HL-60 (cell line): Measurements from ENCODE around the gene CD81.

ENCODE experiments used
- DNase-seq, 2 experiments: peaks; one replicate each; pipeline ENCODE4 v3.0.0-alpha.2; 2010 to 2020; ENCODE audit warnings: low read depth in 1 of 2, low spot score in 1 of 2
- H3K27ac ChIP-seq: fragments of 250-450 bp; sonication (Bioruptor Pico); replicated peaks from 2 replicates; pipeline ENCODE4 v1.5.1; 2020; ENCODE audit warnings: mild to moderate bottlenecking, moderate library complexity
- H3K27me3 ChIP-seq: fragments of 250-450 bp; sonication (Bioruptor Pico); 2 replicates; pipeline ENCODE4 v1.5.1; 2021; ENCODE audit warnings: mild to moderate bottlenecking, moderate library complexity; ENCODE audit not compliant: insufficient read depth, poor library complexity, severe bottlenecking
- H3K4me3 ChIP-seq: replicated peaks from 2 replicates; pipeline ENCODE4 v1.5.1; 2011; ENCODE audit warnings: mild to moderate bottlenecking, control low read depth, low read length; ENCODE audit not compliant: insufficient read depth
- CTCF ChIP-seq: IDR thresholded peaks from one replicate; pipeline ENCODE4 v1.5.1; 2011; ENCODE audit warnings: low read length, control low read depth, inconsistent platforms; ENCODE audit not compliant: insufficient read depth
- GABPA ChIP-seq: IDR thresholded peaks from 2 replicates; pipeline ENCODE4 v1.6.1; 2012; ENCODE audit warnings: low read depth
- POLR2AphosphoS5 ChIP-seq: IDR thresholded peaks from 2 replicates; pipeline ENCODE4 v1.6.1; 2012; ENCODE audit warnings: low read depth
- SPI1 ChIP-seq: IDR thresholded peaks from 2 replicates; pipeline ENCODE4 v1.6.1; 2012; ENCODE audit warnings: low read depth, mild to moderate bottlenecking, borderline replicate concordance
- TF ChIP-seq, protein P1 (sequence below): IDR thresholded peaks from 2 replicates; pipeline ENCODE4 v1.6.1; 2012; ENCODE audit warnings: low read depth; ENCODE audit not compliant: insufficient replicate concordance

CD81 gene

GRCh38 chr11:2381494-2382128 lies 4.5 kb downstream of the CD81 start:
- TF ChIP-seq POLR2AphosphoS5: no peak
- no peak overlapping the region for H3K4me3 ChIP-seq
- no peak overlapping the region for H3K27ac ChIP-seq
- no peak for DNase-seq
- no peaks in the 10 kb centered on the region for H3K27me3 ChIP-seq

DNA sequence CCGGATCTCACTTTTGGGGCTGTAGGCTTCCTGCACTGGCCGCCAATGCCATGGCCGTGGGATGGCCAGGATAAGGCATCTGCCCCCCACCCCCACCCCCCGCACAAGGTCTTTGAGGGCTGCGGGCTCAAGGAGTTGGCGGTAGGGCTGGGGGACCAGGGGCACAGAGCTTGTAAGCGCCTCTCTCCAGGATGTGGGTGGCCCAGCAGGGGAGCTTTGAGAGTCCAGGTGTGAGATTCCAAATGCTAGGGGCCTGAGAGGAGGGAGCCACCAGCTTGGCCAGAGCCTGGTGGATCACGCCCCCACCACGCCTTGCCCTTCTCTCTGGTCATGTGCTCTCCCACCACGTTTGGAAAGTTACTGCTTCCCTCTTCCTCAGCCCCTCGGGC lies 5.0 kb downstream of the CD81 start:
- no peak overlapping the region for H3K4me3 ChIP-seq
- H3K27me3 ChIP-seq: no peaks in the 10 kb centered on the region
- DNase-seq: no peak
- TF ChIP-seq CTCF (no peak), GABPA (no peak)
- TF ChIP-seq, protein P1, sequence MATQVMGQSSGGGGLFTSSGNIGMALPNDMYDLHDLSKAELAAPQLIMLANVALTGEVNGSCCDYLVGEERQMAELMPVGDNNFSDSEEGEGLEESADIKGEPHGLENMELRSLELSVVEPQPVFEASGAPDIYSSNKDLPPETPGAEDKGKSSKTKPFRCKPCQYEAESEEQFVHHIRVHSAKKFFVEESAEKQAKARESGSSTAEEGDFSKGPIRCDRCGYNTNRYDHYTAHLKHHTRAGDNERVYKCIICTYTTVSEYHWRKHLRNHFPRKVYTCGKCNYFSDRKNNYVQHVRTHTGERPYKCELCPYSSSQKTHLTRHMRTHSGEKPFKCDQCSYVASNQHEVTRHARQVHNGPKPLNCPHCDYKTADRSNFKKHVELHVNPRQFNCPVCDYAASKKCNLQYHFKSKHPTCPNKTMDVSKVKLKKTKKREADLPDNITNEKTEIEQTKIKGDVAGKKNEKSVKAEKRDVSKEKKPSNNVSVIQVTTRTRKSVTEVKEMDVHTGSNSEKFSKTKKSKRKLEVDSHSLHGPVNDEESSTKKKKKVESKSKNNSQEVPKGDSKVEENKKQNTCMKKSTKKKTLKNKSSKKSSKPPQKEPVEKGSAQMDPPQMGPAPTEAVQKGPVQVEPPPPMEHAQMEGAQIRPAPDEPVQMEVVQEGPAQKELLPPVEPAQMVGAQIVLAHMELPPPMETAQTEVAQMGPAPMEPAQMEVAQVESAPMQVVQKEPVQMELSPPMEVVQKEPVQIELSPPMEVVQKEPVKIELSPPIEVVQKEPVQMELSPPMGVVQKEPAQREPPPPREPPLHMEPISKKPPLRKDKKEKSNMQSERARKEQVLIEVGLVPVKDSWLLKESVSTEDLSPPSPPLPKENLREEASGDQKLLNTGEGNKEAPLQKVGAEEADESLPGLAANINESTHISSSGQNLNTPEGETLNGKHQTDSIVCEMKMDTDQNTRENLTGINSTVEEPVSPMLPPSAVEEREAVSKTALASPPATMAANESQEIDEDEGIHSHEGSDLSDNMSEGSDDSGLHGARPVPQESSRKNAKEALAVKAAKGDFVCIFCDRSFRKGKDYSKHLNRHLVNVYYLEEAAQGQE: no peak
- no peak overlapping the region for H3K27ac ChIP-seq

- TF ChIP-seq POLR2AphosphoS5: no peak
- TF ChIP-seq, protein P1: no peak
- TF ChIP-seq CTCF: no peak
- TF ChIP-seq GABPA: no peak
- no peak for TF ChIP-seq SPI1
- Histone ChIP-seq H3K27ac (no peak overlapping the region; the same call in 1 of the 2 replicates), H3K4me3 (no peak overlapping the region; the same call in 1 of the 2 replicates), H3K27me3 (no peaks in the 10 kb centered on the region)
- DNase-seq: peak in 1 of 2 experiments; percentile 33
These were observed 6.1 kb downstream of the CD81 start for GRCh38 chr11:2382936-2383851.

DNA sequence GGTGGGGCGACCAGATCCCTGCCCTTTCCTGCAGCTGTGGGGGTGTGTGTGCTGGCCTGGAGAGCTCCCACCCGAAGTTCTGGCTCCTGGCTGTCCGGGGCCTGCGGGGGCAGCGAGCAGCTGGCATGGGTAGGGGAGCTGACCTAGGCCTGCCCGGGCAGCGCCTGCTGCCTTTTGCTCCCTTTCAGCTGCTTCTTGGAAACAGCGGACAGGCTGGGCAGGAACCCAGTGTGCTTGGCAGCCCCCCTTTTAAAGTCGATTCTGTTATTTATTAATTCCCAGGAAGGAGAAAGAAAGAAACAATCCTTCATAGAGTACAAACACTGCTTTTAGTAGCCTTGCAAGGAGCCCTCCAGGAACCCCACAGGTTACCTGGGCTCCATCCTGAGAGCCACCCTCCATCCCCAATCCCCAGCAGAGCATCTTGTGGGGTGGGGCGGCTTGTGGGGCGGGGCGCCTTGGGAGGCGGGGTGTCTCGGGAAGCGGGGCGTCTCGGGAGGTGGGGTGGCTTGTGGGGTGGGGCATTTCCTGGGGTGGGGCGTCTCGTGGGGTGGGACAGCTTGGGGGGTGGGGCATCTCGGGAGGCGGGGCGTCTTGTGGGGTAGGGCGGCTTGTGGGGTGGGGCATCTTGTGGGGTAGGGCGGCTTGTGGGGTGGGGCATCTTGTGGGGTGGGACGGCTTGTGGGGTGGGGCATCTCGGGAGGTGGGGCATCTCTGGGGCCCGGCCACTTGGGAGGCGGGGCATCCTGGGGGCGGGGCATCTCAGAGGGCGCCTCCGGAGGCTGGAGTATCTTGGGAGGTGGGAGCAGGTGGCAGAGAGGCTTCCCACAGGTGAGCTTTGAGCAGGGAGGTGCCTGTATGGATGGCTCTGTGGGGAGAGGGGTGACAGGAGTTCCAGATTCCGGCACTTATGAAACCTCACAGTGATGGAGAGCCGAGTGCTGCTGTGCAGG lies 7.0 kb downstream of the CD81 start:
- TF ChIP-seq, protein P1: no peak
- DNase-seq: no peak
- Histone ChIP-seq H3K4me3 (no peak overlapping the region), H3K27ac (no peak overlapping the region), H3K27me3 (no peaks in the 10 kb centered on the region)
